Endothelial cell of umbilical vein (primary cell): ENCODE measurements around the gene HERC5. TPM values are rescaled to one million over a fixed set of nuclear protein-coding genes. Genes with fewer than 3 reads are reported as not detected.

Source experiments
- BruUV-seq: library from RNA; stranded (reverse); fragments of 400-500 nt; replicated peaks from 2 replicates; lab custom pipeline; 2021; lab: Mats Ljungman, UMichigan
- CTCF ChIA-PET: fragments of 300-600, 350-600 bp; sonication (Branson Sonifier 250); formaldehyde crosslinking; loops from one replicate; lab custom pipeline; 2021; ENCODE audit warnings: antibody characterized with exemption, inconsistent platforms; lab: Charles Lee
- POLR2A ChIA-PET: fragments of 300-600, 350-600 bp; sonication (Branson Sonifier 250); formaldehyde crosslinking; loops from one replicate; lab custom pipeline; 2021; ENCODE audit warnings: antibody characterized with exemption, inconsistent platforms; lab: Charles Lee
- DNase-seq: peaks from one replicate; pipeline ENCODE4 v3.0.0-alpha.2; 2011; ENCODE audit warnings: low read depth, low spot score
- FAIRE-seq: peaks from 2 replicates; lab custom pipeline; 2011; peaks lifted over from hg19 to GRCh38; lab: Jason Lieb, UNC
- H2AFZ ChIP-seq: 2 replicates; pipeline ENCODE4 v1.6.0; 2012; ENCODE audit warnings: low read depth, low read length, control low read depth, inconsistent platforms
- H3K27ac ChIP-seq: 2 replicates; pipeline ENCODE4 v1.5.1; 2011; ENCODE audit warnings: low read depth, mild to moderate bottlenecking, control low read depth, low read length, moderate library complexity; ENCODE audit not compliant: insufficient read depth
- H3K27me3 ChIP-seq, 2 experiments: 2 replicates each; pipeline versions ENCODE4 v1.6.0 to v1.6.1; 2011; ENCODE audit warnings: low read length in 2 of 2, mixed read lengths in 1 of 2; ENCODE audit not compliant: control insufficient read depth in 2 of 2, insufficient read depth in 2 of 2
- H3K36me3 ChIP-seq, 2 experiments: 2 replicates in 1 of 2; 3 replicates in 1 of 2; pipeline ENCODE4 v1.5.1; 2011; ENCODE audit warnings: low read length in 2 of 2, mild to moderate bottlenecking in 1 of 2, moderate library complexity in 1 of 2; ENCODE audit not compliant: control insufficient read depth in 2 of 2, insufficient read depth in 2 of 2; ENCODE audit errors: extremely low read depth in 1 of 2
- H3K4me1 ChIP-seq: 3 replicates; pipeline ENCODE4 v1.5.1; 2011; ENCODE audit warnings: mild to moderate bottlenecking, low read length; ENCODE audit not compliant: control insufficient read depth, insufficient read depth; ENCODE audit errors: extremely low read depth
- H3K4me2 ChIP-seq: 2 replicates; pipeline ENCODE4 v1.6.1; 2011; ENCODE audit warnings: low read length, control low read depth, mixed read lengths; ENCODE audit not compliant: insufficient read depth
- H3K4me3 ChIP-seq, 3 experiments: fragments of 200-600 bp in 1 of 3; sonication (generic), shearing (Covaris generic) in 1 of 3; replicated peaks in 1 of 3; 2 replicates each; pipeline ENCODE4 v1.5.1; 2011 to 2016; ENCODE audit warnings: control low read depth in 3 of 3, low read length in 3 of 3, mild to moderate bottlenecking in 2 of 3, inconsistent platforms in 1 of 3, low read depth in 1 of 3, moderate library complexity in 1 of 3; ENCODE audit not compliant: insufficient read depth in 1 of 3
- H3K79me2 ChIP-seq: 2 replicates; pipeline ENCODE4 v1.6.0; 2012; ENCODE audit warnings: low read length, inconsistent platforms; ENCODE audit not compliant: control insufficient read depth, insufficient read depth
- H3K9ac ChIP-seq: replicated peaks from 2 replicates; pipeline ENCODE3; 2011; ENCODE audit warnings: low read length, control low read depth; ENCODE audit not compliant: insufficient read depth; ENCODE audit errors: extremely low read depth
- H3K9me1 ChIP-seq: replicated peaks from 3 replicates; pipeline ENCODE4 v1.6.0; 2011; ENCODE audit warnings: mild to moderate bottlenecking, low read length; ENCODE audit not compliant: control insufficient read depth, insufficient read depth; ENCODE audit errors: extremely low read depth
- H3K9me3 ChIP-seq: replicated peaks from 2 replicates; pipeline ENCODE4 v1.5.1; 2012; ENCODE audit warnings: low read length, inconsistent platforms; ENCODE audit not compliant: control insufficient read depth, insufficient read depth
- H4K20me1 ChIP-seq: replicated peaks from 2 replicates; pipeline ENCODE3; 2011; ENCODE audit warnings: mild to moderate bottlenecking, low read length; ENCODE audit not compliant: control insufficient read depth, insufficient read depth; ENCODE audit errors: extremely low read depth
- CTCF ChIP-seq, 2 donors: IDR thresholded peaks; 1 replicate in 1 of 2; 2 replicates in 1 of 2; pipeline ENCODE4 v1.5.1; 2011; ENCODE audit warnings: low read length in 2 of 2, mild to moderate bottlenecking in 2 of 2, moderate library complexity in 2 of 2, control low read depth in 1 of 2, inconsistent platforms in 1 of 2, low read depth in 1 of 2; ENCODE audit not compliant: insufficient read depth in 1 of 2; ENCODE audit errors: extremely low read depth in 1 of 2
- EZH2 ChIP-seq: IDR thresholded peaks from 2 replicates; pipeline ENCODE4 v1.6.1; 2012; ENCODE audit warnings: borderline replicate concordance, low read depth, mild to moderate bottlenecking, moderate library complexity, low read length, inconsistent platforms; ENCODE audit not compliant: severe bottlenecking
- FOS ChIP-seq: IDR thresholded peaks from 2 replicates; pipeline ENCODE4 v1.6.1; 2011; ENCODE audit warnings: mild to moderate bottlenecking, low read length, moderate library complexity, borderline replicate concordance; ENCODE audit not compliant: insufficient read depth
- GATA2 ChIP-seq: IDR thresholded peaks from 2 replicates; pipeline ENCODE4 v1.7.0; 2011; ENCODE audit warnings: low read depth, mild to moderate bottlenecking, moderate library complexity, mixed read lengths, low read length; ENCODE audit not compliant: insufficient read length, insufficient read depth
- JUN ChIP-seq: IDR thresholded peaks from 2 replicates; pipeline ENCODE4 v1.6.1; 2011; ENCODE audit warnings: borderline replicate concordance, low read depth; ENCODE audit not compliant: insufficient read length, insufficient read depth
- MYC ChIP-seq: IDR thresholded peaks from one replicate; pipeline ENCODE4 v1.6.1; 2011; ENCODE audit warnings: mild to moderate bottlenecking, low read depth, low read length
- POLR2A ChIP-seq: IDR thresholded peaks from 2 replicates; pipeline ENCODE4 v1.6.1; 2012; ENCODE audit warnings: low read depth, mild to moderate bottlenecking, control low read depth, low read length
- POLR2AphosphoS5 ChIP-seq: IDR thresholded peaks from 2 replicates; pipeline ENCODE4 v1.6.1; 2012; ENCODE audit warnings: low read depth, mild to moderate bottlenecking, control low read depth, low read length, moderate library complexity; ENCODE audit not compliant: insufficient read depth
- dilution Hi-C: fragments of 300-500 bp; cut with MboI; formaldehyde crosslinking; loops from one replicate; pipeline ENCODE4 v1.15.0; 2019; ENCODE audit warnings: low sequenced_read_pairs; ENCODE audit not compliant: extremely low pct_ligation_motif_present
- intact Hi-C: fragments of 100-400 bp; cut with micrococcal nuclease; formaldehyde crosslinking; loops from one replicate; pipeline ENCODE4 v1.10.0; 2022
- polyA plus RNA-seq, 4 experiments: library from polyadenylated mRNA; depleted of rRNA in 3 of 4; stranded (reverse) in 3 of 4; unstranded in 1 of 4; fragments of >200 nt; gene quantifications; 2 replicates each; pipeline versions ENCODE4 v1.2.1 to v1.2.3, GENCODE V29; 2011 to 2012; ENCODE audit warnings: missing spikeins in 1 of 4
- total RNA-seq: library from RNA; stranded (reverse); gene quantifications from 2 replicates; pipeline ENCODE4 v1.2.3, GENCODE V29; 2021
- TF ChIP-seq, protein P1 (sequence below): IDR thresholded peaks from 2 replicates; pipeline ENCODE4 v1.6.1; 2011; ENCODE audit not compliant: insufficient read depth, insufficient read length

The HERC5 gene
- total and polyA plus RNA-seq, 2 donors (not counting 3 experiments of a cell fraction or from before 2014, with no cell fraction given): 0.19 to 0.91 TPM

- Histone ChIP-seq H3K36me3 (no peaks in the 10 kb centered on the region), H2AFZ (no peak overlapping the region), H3K4me3 (no peak overlapping the region), H3K4me2 (no peak overlapping the region), H3K9me1 (no peaks in the 10 kb centered on the region), H3K4me1 (no peaks in the 10 kb centered on the region), H4K20me1 (no peaks in the 10 kb centered on the region), H3K79me2 (no peaks in the 10 kb centered on the region), H3K9ac (no peak overlapping the region), H3K27me3 (peaks cover 0 to 6% of the 10 kb centered on the region in 2 experiments), H3K9me3 (no peaks in the 10 kb centered on the region), H3K27ac (no peak overlapping the region)
- TF ChIP-seq POLR2A: no peak
- no peak for TF ChIP-seq FOS
- TF ChIP-seq EZH2: no peak
- no peak for TF ChIP-seq MYC
- no peak for TF ChIP-seq CTCF (IDR thresholded peaks at IDR 0.05; ENCODE audit: extremely low read depth in 1 of 2, insufficient read depth in 1 of 2, low read depth in 1 of 2, low read length in 2 of 2)
- no peak for TF ChIP-seq JUN
- no peak for TF ChIP-seq POLR2AphosphoS5
- no peak for TF ChIP-seq GATA2
- TF ChIP-seq, protein P1, sequence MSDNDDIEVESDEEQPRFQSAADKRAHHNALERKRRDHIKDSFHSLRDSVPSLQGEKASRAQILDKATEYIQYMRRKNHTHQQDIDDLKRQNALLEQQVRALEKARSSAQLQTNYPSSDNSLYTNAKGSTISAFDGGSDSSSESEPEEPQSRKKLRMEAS: no peak
- ChIA-PET POLR2A (no interaction called here), CTCF (interaction anchor here (1.1 kb wide), 1 partner anchor 9 kb away, joined by 4 read pairs; the partner anchor contains the start of gene HERC5)
- DNase-seq: no peak
- no peak for FAIRE-seq
- intact Hi-C loops (no loop called here), dilution Hi-C loops (no loop called here)
- BruUV-seq: no TSS peak
Measured at GRCh38 chr4:88465653-88466192, 8.8 kb downstream of the HERC5 start.
